ENCODE measurements around the gene RBM19.

Gene RBM19

GRCh38 chr12:113955109-113955970 lies 10.8 kb downstream of the RBM19 start:
- FAIRE-seq, result no peak

GRCh38 chr12:113954547-113954946 lies 11.6 kb downstream of the RBM19 start:
- no peak for FAIRE-seq

- no peak for FAIRE-seq
These were observed 15.3 kb downstream of the RBM19 start for GRCh38 chr12:113950873-113951272.

- no peak for FAIRE-seq
These were observed 16.5 kb downstream of the RBM19 start for GRCh38 chr12:113949321-113950305.

- FAIRE-seq, result no peak
These were observed 17.8 kb downstream of the RBM19 start for GRCh38 chr12:113948151-113948914.

DNA sequence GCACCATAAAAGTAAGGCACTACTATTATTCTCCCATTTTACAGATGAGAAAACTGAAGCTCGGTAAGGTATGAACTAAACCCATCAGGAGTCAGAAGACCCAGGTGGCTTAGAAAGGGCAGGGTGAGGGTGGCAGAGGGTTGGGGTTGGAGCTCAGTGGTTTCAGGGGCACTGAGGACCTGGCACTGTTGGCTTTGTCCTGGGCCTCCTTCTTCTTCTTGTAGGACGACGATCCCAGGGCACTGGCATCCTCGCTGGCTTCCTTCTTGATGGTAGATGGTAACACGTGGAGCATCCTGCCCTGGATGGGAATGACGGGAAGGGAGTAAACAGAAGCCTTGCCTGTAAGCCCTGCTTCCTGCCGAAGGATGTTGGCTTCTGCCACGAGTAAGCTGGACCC lies 19.9 kb downstream of the RBM19 start:
- no peak for FAIRE-seq

DNA sequence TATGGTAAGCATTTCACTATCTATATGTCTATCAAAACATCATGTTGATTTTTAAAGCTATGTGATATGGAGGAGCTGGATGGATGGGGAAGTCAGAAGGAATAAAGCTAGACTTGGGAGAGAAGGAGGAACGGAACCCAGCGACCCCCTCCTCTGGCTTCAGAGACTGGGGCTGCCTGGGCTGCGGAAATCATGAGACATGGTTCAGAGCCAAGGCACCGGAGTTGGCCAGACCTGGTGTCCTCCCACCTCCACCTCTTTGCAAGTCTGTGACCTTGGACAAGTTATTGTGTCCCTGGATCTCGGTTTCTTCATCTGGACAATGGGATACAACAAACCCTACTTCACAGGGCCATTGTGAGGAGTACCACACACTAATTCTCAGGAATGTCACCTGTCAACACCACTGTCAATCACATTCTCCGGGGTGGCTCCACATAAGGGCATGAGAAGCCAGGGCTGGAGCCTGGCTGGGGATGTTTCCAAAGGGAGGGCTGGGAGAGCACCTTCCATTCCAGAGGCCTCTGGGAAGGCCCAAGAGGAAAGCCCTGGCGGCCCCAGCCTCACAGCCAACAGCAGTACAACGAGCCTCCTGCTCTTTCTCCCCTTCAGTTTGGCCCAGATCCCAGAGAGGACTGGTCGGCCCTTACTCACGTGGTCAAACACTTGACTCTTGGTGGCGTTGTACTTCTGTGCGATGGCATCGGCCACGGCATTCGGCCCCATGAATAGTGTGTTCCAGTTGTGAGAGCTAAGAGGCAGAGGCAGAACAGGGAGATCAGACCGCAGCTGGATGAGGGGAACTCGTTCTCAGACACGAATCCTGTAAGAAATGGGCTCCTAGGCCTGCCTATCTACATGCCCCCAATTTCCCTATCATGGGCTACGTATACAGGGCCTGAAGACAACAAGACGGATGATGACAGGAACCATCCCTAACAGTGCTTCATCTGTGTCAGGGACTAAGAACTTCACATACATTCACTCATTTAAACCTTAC lies 20.7 kb downstream of the RBM19 start:
- no peak for FAIRE-seq

DNA sequence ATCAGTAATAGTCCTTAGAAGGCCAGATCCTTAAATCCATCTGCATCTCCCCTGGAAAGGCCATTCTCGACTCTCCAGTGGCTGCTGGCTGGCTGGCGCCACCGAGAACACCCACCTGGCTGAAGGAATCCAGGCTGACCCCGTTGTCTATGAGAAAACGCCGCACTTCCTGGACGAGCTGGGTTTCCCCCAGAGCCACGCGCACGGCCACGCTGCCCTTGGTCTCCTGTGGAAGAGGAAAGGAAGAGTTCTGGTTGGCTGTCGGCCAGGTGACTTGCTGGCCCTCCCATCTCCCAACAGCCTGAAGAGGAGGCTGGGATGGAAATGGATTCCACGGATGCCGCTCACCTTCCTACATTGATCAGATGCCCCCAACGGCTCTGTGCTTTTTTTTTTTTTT lies 23.9 kb downstream of the RBM19 start:
- FAIRE-seq, result no peak

- FAIRE-seq, result no peak
These were observed 25.0 kb downstream of the RBM19 start for GRCh38 chr12:113941208-113941486.

DNA sequence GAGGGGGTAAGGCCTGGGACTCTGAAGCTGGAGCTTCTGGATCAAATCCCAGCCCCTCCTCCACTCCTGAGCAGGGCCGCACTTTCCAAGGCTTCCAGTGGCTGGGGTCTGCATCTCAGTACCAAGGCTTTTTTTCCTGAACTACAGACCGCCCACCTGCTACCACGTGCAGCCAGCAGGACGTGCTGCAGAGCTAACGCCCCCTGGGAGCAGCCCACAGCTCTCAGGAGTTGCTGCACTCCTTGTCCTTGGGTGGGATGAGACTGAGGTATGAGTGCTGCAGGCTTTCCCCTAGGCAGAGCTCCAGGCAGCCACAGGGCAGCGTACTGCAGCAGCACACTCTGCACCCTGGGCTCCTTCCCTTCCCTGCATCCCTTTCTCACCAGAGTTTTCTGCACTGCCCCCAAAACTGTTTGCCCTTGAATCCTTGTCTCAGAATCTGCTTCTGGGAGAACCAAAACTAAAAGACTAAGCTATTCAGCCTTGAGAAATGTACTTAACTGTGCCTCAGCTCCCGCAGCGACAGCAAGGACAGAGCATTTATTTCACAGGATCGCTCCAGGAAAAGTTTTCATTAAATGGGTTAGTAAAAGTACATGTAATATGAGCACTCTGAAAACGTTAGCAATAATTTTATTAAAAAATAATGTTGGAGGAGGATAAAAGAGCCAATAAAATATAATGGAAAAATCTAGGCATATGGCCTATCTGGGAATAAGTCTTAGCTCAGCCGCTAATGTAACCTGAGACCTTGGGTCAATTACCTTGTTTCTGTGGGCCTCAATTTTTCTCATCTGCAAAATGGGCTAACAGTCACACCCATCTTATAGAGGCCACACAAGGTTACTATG lies 25.5 kb downstream of the RBM19 start:
- FAIRE-seq, result no peak

DNA sequence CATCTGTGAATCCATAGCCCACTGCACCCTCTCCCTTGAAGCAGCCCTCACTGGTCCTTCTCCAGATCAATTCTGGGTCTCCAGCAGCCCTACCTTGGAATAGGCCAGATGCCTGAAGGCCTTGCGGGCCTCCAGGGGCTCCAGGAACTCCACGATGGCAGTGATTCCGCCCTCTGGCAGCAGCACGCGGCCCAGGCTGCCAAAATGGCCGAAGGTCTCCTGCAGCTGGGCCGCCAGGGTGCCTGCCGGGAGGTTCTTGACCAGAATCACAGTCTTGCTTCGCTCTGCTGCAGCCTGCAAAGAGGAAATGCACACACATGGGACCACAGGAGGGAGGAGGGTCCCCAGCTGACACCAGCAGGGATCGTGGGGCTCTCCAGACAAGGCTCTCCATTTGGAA lies 26.3 kb downstream of the RBM19 start:
- FAIRE-seq, result no peak

DNA sequence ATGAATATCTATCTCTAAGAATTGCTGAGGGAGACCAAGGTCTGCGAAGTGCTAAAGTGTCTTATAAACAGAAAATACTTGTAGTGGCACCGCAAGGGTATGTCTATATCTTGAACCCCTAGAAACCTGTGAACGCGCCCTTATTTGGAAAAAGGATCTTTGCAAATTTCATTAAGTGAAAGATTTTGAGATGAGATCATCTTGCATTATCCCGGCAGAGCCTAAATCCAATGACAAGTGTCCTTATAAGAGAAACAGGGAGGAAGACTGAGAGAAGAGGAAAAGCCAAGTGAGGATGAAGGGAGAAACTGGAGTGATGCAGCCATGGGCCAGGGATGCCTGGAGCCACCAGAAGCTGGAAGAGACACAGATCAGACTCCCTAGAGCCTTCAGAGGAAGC lies 27.7 kb downstream of the RBM19 start:
- no peak for FAIRE-seq

- FAIRE-seq, result no peak
These were observed 29.7 kb downstream of the RBM19 start for GRCh38 chr12:113936460-113936859.

GRCh38 chr12:113935459-113935858 lies 30.7 kb downstream of the RBM19 start:
- no peak for FAIRE-seq

- no peak for FAIRE-seq
These were observed 31.2 kb downstream of the RBM19 start for GRCh38 chr12:113934946-113935345.

- no peak for FAIRE-seq
These were observed 31.9 kb downstream of the RBM19 start for GRCh38 chr12:113934060-113934814.

DNA sequence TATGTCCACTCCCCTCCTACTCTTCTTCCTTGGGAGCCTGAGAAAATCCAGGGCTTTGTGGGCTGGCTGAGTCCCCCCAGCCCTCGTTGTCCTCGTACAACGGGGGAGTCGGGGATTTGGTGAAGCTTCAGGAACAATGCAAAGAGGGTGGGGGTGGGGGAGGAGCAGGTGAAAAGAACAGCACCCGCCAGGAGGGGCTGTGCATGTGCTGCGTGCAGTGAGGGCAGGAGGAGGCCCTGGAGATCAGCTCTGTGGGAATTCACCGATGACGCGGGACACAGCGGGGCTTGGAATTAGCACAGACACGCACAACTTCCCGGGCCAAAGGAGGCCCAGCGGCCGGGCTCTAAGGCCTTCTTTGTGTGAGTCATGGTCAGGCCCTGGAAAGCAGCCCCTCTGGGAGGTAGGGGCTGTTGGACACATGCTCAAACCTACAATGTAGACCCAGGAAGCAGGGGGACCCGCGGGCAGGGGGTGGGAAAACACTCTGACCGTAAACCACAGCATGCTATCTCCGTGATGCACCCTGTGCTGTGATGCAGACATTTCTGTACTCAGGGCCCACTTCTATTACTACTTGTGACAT lies 32.8 kb downstream of the RBM19 start:
- no peak for FAIRE-seq

- no peak for FAIRE-seq
These were observed 33.5 kb downstream of the RBM19 start for GRCh38 chr12:113932381-113933196.

DNA sequence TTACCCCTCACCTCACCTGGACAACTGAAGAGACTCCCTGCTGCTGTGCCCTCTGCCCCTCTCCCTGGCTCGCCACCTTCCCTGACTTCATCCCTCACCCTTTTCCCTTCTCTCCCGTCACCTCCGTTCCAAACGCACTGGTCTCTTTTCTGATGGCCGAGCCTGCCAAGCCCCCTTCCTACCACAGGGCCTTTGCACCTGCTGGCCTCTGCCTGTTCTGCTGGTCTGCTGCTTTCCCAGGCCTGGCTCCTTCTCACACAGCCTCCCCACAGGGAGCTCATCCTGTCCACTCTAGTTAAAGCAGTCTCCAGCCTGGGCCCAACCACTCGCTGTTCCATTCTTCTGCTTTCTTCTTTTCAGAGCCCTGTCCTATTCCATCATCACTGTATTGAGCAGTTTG lies 34.6 kb downstream of the RBM19 start:
- no peak for FAIRE-seq

All from colon (tissue), 2 donors.